B cell (primary cell): ENCODE results near the gene ARHGEF33. TPM values are rescaled to one million over a fixed set of nuclear protein-coding genes. Genes with fewer than 3 reads are reported as not detected.

Experiments used
- ATAC-seq: fragments of 200-7000 bp; cut with Tn5 transposase; one replicate; pipeline ENCODE4 v1.10.0; 2021; ENCODE audit warnings: low read depth, mild to moderate bottlenecking, moderate number of reproducible peaks, moderate library complexity
- CTCF ChIA-PET: fragments of 350-600 bp; sonication (Branson Sonifier 250); formaldehyde crosslinking; loops from one replicate; lab custom pipeline; 2021; ENCODE audit warnings: antibody characterized with exemption, inconsistent platforms; lab: Charles Lee
- POLR2A ChIA-PET: fragments of 350-600 bp; sonication (Branson Sonifier 250); formaldehyde crosslinking; loops from one replicate; lab custom pipeline; 2021; ENCODE audit warnings: antibody characterized with exemption; lab: Charles Lee
- DNase-seq: peaks from one replicate; pipeline ENCODE4 v3.0.0; 2013
- H2AFZ ChIP-seq: 2 replicates; pipeline ENCODE4 v1.6.1; 2012; ENCODE audit warnings: mild to moderate bottlenecking, low read depth, low read length; ENCODE audit not compliant: insufficient read depth, poor library complexity, severe bottlenecking
- H3K27ac ChIP-seq, 2 donors: 1 replicate in 1 of 2; 2 replicates in 1 of 2; pipeline ENCODE4 v1.5.1; 2012 to 2013; ENCODE audit warnings: low read length in 2 of 2, mild to moderate bottlenecking in 2 of 2, moderate library complexity in 1 of 2
- H3K27me3 ChIP-seq, 4 experiments: fragments of 200-600 bp in 1 of 4; sonication (generic) in 1 of 4; replicated peaks in 1 of 4; 1 replicate in 2 of 4; 2 replicates in 2 of 4; pipeline versions ENCODE4 v1.6.1 to v1.7.0; 2013 to 2016; ENCODE audit warnings: low read length in 3 of 4, mild to moderate bottlenecking in 2 of 4, mixed read lengths in 1 of 4, moderate library complexity in 1 of 4; ENCODE audit not compliant: insufficient read depth in 4 of 4, control insufficient read depth in 3 of 4; ENCODE audit errors: control extremely low read depth in 1 of 4
- H3K36me3 ChIP-seq, 2 experiments: replicated peaks in 1 of 2; 1 replicate in 1 of 2; 2 replicates in 1 of 2; pipeline versions ENCODE4 v1.6.1 to v1.7.1; 2013; ENCODE audit warnings: low read length in 1 of 2; ENCODE audit not compliant: insufficient read depth in 2 of 2, control insufficient read depth in 1 of 2; ENCODE audit errors: control extremely low read depth in 1 of 2, extremely low read depth in 1 of 2
- H3K4me1 ChIP-seq, 2 donors: fragments of 200-600 bp in 1 of 2; sonication (generic) in 1 of 2; 1 replicate in 1 of 2; 2 replicates in 1 of 2; pipeline versions ENCODE4 v1.5.1 to v1.6.1; 2013 to 2017; ENCODE audit warnings: low read length in 2 of 2; ENCODE audit not compliant: control insufficient read depth in 2 of 2, insufficient read depth in 2 of 2
- H3K4me2 ChIP-seq: replicated peaks from 2 replicates; pipeline ENCODE3; 2012; ENCODE audit warnings: mild to moderate bottlenecking, low read depth, low read length; ENCODE audit not compliant: poor library complexity, severe bottlenecking
- H3K4me3 ChIP-seq, 5 experiments: fragments of 200-600 bp in 1 of 5; sonication (generic) in 1 of 5; 1 replicate in 3 of 5; 2 replicates in 2 of 5; pipeline versions ENCODE4 v1.5.1 to v1.7.0; 2011 to 2016; ENCODE audit warnings: low read length in 4 of 5, mild to moderate bottlenecking in 4 of 5, low read depth in 2 of 5, control low read depth in 1 of 5, moderate library complexity in 1 of 5; ENCODE audit not compliant: insufficient read depth in 1 of 5; ENCODE audit errors: control extremely low read depth in 1 of 5, extremely low read depth in 1 of 5
- H3K79me2 ChIP-seq: fragments of 200-600 bp; sonication (generic); one replicate; pipeline ENCODE4 v1.6.0; 2016; ENCODE audit warnings: low read length; ENCODE audit not compliant: control insufficient read depth, insufficient read depth
- H3K9ac ChIP-seq: fragments of 200-600 bp; sonication (generic); 2 replicates; pipeline ENCODE4 v1.6.1; 2017; ENCODE audit warnings: mild to moderate bottlenecking, low read length, moderate library complexity
- H3K9me3 ChIP-seq, 3 donors: one replicate each; pipeline versions ENCODE4 v1.6.1 to v1.7.1; 2013; ENCODE audit warnings: low read length in 2 of 3; ENCODE audit not compliant: control insufficient read depth in 2 of 3, insufficient read depth in 1 of 3; ENCODE audit errors: control extremely low read depth in 1 of 3
- H4K20me1 ChIP-seq: 2 replicates; pipeline ENCODE4 v1.6.0; 2012; ENCODE audit warnings: mild to moderate bottlenecking, low read length; ENCODE audit not compliant: insufficient read depth, control insufficient read depth, poor library complexity, severe bottlenecking
- H3K27ac Mint-ChIP-seq: one replicate; pipeline ENCODE4 v1.8.0; 2021; ENCODE audit warnings: mixed read lengths
- H3K27me3 Mint-ChIP-seq: one replicate; pipeline ENCODE4 v1.8.0; 2021; ENCODE audit warnings: mixed read lengths
- H3K4me1 Mint-ChIP-seq: one replicate; pipeline ENCODE4 v1.8.0; 2021; ENCODE audit warnings: mixed read lengths
- H3K4me3 Mint-ChIP-seq: one replicate; pipeline ENCODE4 v1.8.0; 2021; ENCODE audit warnings: mixed read lengths
- H3K9me3 Mint-ChIP-seq: one replicate; pipeline ENCODE4 v1.8.0; 2022; ENCODE audit warnings: mixed read lengths; ENCODE audit not compliant: insufficient read depth
- CTCF ChIP-seq: fragments of 200-600 bp; IDR thresholded peaks from one replicate; pipeline ENCODE4 v1.8.0; 2022; ENCODE audit warnings: antibody characterized with exemption, mild to moderate bottlenecking
- EZH2 ChIP-seq: IDR thresholded peaks from 2 replicates; pipeline ENCODE4 v1.6.1; 2012; ENCODE audit warnings: borderline replicate concordance, low read depth, mild to moderate bottlenecking, moderate library complexity, low read length; ENCODE audit not compliant: insufficient read depth, poor library complexity, severe bottlenecking
- WGBS: methylation state at CpG from one replicate; pipeline ENCODE4 v1.1.5; 2013; ENCODE audit warnings: missing lambda C conversion rate; ENCODE audit not compliant: insufficient coverage; 5-methylcytosine and 5-hydroxymethylcytosine counted together
- intact Hi-C: fragments of 100-400 bp; cut with micrococcal nuclease; formaldehyde crosslinking; loops from one replicate; pipeline ENCODE4 v1.10.0; 2022
- polyA plus RNA-seq: library from polyadenylated mRNA; depleted of rRNA; stranded (reverse); fragments of >200 nt; gene quantifications from 2 replicates; pipeline ENCODE4 v1.2.3, GENCODE V29; 2012
- total RNA-seq, 2 donors: library from RNA; stranded (reverse); fragments of 120-200 nt in 1 of 2; gene quantifications; 1 replicate in 1 of 2; 2 replicates in 1 of 2; pipeline versions ENCODE4 v1.2.3 to v1.2.4, GENCODE V29; 2013 to 2022

The ARHGEF33 gene
- total and polyA plus RNA-seq, 2 donors (not counting 1 experiment from before 2014, with no cell fraction given), result 0.04 to 0.20 TPM

- peak overlapping the region; percentile 73 for H3K4me3 Mint-ChIP-seq
- Histone ChIP-seq H4K20me1 (no peaks in the 10 kb centered on the region), H3K9ac (peak overlapping the region; percentile 45), H3K4me2 (peak overlapping the region; percentile 83), H3K79me2 (no peaks in the 10 kb centered on the region), H3K36me3 (no peaks in the 10 kb centered on the region), H3K4me1 (peaks cover 6 to 7% of the 10 kb centered on the region in 2 donors), H3K27me3 (peaks cover 0 to 30% (median 9%) of the 10 kb centered on the region in 4 experiments), H3K27ac (no peak overlapping the region), H3K9me3 (peaks cover 0 to 6% (median 0%) of the 10 kb centered on the region in 3 donors), H2AFZ (peak overlapping the region; percentile 76), H3K4me3 (peak overlapping the region in 1 of 5 experiments; percentile 46)
- no peaks in the 10 kb centered on the region for H3K9me3 Mint-ChIP-seq
- ChIA-PET POLR2A (no interaction called here), CTCF (interaction anchor here (1.6 to 2.3 kb wide), 2 partner anchors 11 to 13 kb away, joined by 5 to 7 read pairs; no protein-coding TSS in a partner anchor)
- H3K27ac Mint-ChIP-seq, result no peak overlapping the region
- 86% methylated on average over 24 of the region's 24 CpGs for WGBS
- peaks cover 6% of the 10 kb centered on the region for H3K4me1 Mint-ChIP-seq
- TF ChIP-seq CTCF, result no peak
- TF ChIP-seq EZH2, result no peak
- ATAC-seq (no peak), DNase-seq (no peak)
- H3K27me3 Mint-ChIP-seq, result peaks cover 35% of the 10 kb centered on the region
- intact Hi-C loops, result no loop called here
Observed at GRCh38 chr2:38959466-38959865, 69.8 kb downstream of the ARHGEF33 start.

DNA sequence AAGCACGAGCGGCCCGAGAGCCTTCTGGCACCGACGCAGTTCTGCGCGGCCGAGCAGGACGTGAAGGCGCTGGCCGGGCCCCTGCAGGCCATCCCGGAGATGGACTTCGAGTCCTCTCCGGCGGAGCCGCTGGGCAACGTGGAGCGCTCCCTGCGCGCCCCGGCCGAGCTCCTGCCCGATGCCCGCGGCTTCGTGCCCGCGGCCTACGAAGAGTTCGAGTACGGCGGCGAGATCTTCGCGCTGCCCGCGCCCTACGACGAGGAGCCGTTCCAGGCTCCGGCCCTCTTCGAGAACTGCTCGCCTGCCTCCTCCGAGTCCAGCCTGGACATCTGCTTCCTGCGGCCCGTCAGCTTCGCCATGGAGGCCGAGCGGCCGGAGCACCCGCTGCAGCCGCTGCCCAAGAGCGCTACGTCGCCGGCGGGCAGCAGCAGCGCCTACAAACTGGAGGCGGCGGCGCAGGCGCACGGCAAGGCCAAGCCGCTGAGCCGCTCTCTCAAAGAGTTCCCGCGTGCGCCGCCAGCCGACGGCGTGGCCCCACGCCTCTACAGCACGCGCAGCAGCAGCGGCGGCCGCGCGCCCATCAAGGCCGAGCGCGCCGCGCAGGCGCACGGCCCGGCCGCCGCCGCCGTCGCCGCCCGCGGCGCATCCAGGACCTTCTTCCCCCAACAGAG is 70.4 kb downstream of the ARHGEF33 start:
- Histone ChIP-seq H3K4me2 (peak overlapping the region; percentile 83), H3K27me3 (peaks cover 0 to 30% (median 8%) of the 10 kb centered on the region in 4 experiments), H3K9ac (peak overlapping the region; percentile 45), H3K4me3 (peak overlapping the region in 4 of 5 experiments; percentile 21 to 55 (median 40)), H4K20me1 (no peaks in the 10 kb centered on the region), H3K9me3 (peaks cover 0 to 6% (median 0%) of the 10 kb centered on the region in 3 donors), H3K36me3 (no peaks in the 10 kb centered on the region), H3K4me1 (peaks cover 6 to 7% of the 10 kb centered on the region in 2 donors), H3K27ac (no peak overlapping the region), H3K79me2 (no peaks in the 10 kb centered on the region), H2AFZ (peak overlapping the region; percentile 76)
- H3K9me3 Mint-ChIP-seq, result no peaks in the 10 kb centered on the region
- no peak overlapping the region for H3K27ac Mint-ChIP-seq
- DNase-seq (peak; percentile 76), ATAC-seq (peak; percentile 97)
- intact Hi-C loops, result no loop called here
- H3K4me3 Mint-ChIP-seq, result peak overlapping the region; percentile 70
- H3K27me3 Mint-ChIP-seq, result peaks cover 31% of the 10 kb centered on the region
- no peak for TF ChIP-seq CTCF
- TF ChIP-seq EZH2, result no peak
- POLR2A ChIA-PET, result no interaction called here
- H3K4me1 Mint-ChIP-seq, result peaks cover 6% of the 10 kb centered on the region
- 18% methylated on average over 86 of the region's 97 CpGs for WGBS
- CTCF ChIA-PET, result interaction anchor here (1.6 to 2.3 kb wide), 2 partner anchors 12 to 14 kb away, joined by 5 to 7 read pairs; no protein-coding TSS in a partner anchor
